ENCODE data around the gene C16orf87.

DNA sequence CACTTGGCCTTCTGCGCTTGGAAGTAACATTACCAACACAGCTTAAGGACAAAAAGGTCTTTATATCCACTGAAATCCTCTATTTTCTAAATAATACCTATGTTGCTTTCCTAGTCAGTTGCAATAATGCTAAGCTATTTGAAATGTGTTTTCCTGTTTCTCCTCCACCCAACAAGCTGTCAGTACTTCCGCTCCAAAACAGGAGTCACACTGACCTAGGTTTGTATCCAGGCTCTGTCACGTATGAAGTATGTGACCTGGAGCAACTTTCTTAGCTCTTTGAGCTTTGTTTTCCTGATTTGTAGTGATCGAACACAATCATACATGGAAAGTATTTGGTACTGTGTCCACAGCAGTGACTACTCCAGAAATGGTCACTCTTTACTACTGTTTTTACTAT, 58.5 kb downstream of the C16orf87 start:
- TF ChIP-seq, protein P1, sequence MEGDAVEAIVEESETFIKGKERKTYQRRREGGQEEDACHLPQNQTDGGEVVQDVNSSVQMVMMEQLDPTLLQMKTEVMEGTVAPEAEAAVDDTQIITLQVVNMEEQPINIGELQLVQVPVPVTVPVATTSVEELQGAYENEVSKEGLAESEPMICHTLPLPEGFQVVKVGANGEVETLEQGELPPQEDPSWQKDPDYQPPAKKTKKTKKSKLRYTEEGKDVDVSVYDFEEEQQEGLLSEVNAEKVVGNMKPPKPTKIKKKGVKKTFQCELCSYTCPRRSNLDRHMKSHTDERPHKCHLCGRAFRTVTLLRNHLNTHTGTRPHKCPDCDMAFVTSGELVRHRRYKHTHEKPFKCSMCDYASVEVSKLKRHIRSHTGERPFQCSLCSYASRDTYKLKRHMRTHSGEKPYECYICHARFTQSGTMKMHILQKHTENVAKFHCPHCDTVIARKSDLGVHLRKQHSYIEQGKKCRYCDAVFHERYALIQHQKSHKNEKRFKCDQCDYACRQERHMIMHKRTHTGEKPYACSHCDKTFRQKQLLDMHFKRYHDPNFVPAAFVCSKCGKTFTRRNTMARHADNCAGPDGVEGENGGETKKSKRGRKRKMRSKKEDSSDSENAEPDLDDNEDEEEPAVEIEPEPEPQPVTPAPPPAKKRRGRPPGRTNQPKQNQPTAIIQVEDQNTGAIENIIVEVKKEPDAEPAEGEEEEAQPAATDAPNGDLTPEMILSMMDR (IDR thresholded peaks at IDR 0.05; ENCODE audit: low read depth, low read length, poor library complexity, severe bottlenecking): no peak
- TF ChIP-seq EZH2phosphoT487 (IDR thresholded peaks at IDR 0.05; ENCODE audit: borderline replicate concordance, low read length): no peak

Data from DOHH2 (cell line).